Measurements from ENCODE around the gene VRK3. TPM values are rescaled to one million over a fixed set of nuclear protein-coding genes. Genes with fewer than 3 reads are reported as not detected.

VRK3 gene
- total RNA-seq, 1 experiment from 2014 or later, result 62.5 TPM

GRCh38 chr19:50024719-50025021, 502 bp downstream of the VRK3 start:
- Histone ChIP-seq H3F3A (ENCODE audit: insufficient read depth, low read depth) (no peaks in the 10 kb centered on the region; the same call in 1 of the 2 replicates), H3K36me3 (ENCODE audit: low read depth) (0 out of 2 replicates have a peak, but pooled peaks cover 4% of the 10 kb centered on the region), H3K4me3 (peak overlapping the region; percentile 63), H3K27ac (peak overlapping the region; percentile 27), H3K79me2 (ENCODE audit: low read depth) (peaks cover 79% of the 10 kb centered on the region), H4K20me1 (ENCODE audit: insufficient read depth) (peaks cover 17% of the 10 kb centered on the region), H3K4me2 (peak overlapping the region; percentile 88), H3K9me2 (ENCODE audit: insufficient read depth) (no peaks in the 10 kb centered on the region), H3K4me1 (replicated peaks; ENCODE audit: insufficient read depth) (peaks cover 27% of the 10 kb centered on the region), H2AFZ (peak overlapping the region; percentile 86), H3K27me3 (ENCODE audit: insufficient read depth, low read depth) (no peaks in the 10 kb centered on the region), H3K9me3 (ENCODE audit: insufficient read depth, low read depth) (no peaks in the 10 kb centered on the region)
- CTCF ChIA-PET, result no interaction called here
- TF ChIP-seq, protein P1, sequence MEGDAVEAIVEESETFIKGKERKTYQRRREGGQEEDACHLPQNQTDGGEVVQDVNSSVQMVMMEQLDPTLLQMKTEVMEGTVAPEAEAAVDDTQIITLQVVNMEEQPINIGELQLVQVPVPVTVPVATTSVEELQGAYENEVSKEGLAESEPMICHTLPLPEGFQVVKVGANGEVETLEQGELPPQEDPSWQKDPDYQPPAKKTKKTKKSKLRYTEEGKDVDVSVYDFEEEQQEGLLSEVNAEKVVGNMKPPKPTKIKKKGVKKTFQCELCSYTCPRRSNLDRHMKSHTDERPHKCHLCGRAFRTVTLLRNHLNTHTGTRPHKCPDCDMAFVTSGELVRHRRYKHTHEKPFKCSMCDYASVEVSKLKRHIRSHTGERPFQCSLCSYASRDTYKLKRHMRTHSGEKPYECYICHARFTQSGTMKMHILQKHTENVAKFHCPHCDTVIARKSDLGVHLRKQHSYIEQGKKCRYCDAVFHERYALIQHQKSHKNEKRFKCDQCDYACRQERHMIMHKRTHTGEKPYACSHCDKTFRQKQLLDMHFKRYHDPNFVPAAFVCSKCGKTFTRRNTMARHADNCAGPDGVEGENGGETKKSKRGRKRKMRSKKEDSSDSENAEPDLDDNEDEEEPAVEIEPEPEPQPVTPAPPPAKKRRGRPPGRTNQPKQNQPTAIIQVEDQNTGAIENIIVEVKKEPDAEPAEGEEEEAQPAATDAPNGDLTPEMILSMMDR (conservative IDR thresholded peaks at IDR 0.05), result no peak
- no peak for TF ChIP-seq EZH2 (IDR thresholded peaks at IDR 0.05; ENCODE audit: low read depth)
- no peak for DNase-seq
- BruUV-seq (replicated peaks), result no TSS peak
- POLR2A ChIA-PET (ENCODE audit: unreplicated experiment), result no interaction called here
- intact Hi-C loops (cut with micrococcal nuclease; ENCODE audit: unreplicated experiment), result loop anchor here (1.0 to 5.0 kb wide), 2 partner anchors 20 to 147 kb away; partner anchors contain the start of genes AKT1S1 and TBC1D17

DNA sequence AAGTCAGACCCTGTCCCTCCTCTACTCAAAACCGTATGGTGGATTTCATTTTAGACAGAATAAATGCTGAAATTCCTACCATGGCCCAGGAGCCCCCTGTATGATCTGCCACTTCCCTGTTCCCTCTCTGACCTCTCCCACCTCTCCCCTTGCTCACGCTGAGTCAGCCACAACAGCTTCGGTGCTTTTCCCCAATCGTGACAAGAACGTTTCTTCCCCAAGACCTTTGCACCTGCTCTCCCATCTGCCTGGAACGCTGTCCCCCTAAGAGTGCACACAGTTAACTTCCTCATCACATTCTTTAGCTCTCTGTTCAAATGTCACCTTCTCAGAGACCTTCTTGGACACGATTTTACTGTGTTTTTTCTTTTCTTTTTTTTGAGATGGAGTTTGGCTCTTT, 2.3 kb downstream of the VRK3 start:
- H3K27me3 ChIP-seq (ENCODE audit: insufficient read depth, low read depth), result no peaks in the 10 kb centered on the region
- no peak overlapping the region for H3K4me2 ChIP-seq
- H3K9me3 ChIP-seq (ENCODE audit: insufficient read depth, low read depth), result no peaks in the 10 kb centered on the region
- ChIA-PET POLR2A (ENCODE audit: unreplicated experiment) (no interaction called here), CTCF (no interaction called here)
- no peaks in the 10 kb centered on the region; the same call in 1 of the 2 replicates for H3F3A ChIP-seq (ENCODE audit: insufficient read depth, low read depth)
- no peak overlapping the region for H2AFZ ChIP-seq
- H3K4me1 ChIP-seq (replicated peaks; ENCODE audit: insufficient read depth), result peaks cover 27% of the 10 kb centered on the region
- intact Hi-C loops (cut with micrococcal nuclease; ENCODE audit: unreplicated experiment), result no loop called here
- H3K9me2 ChIP-seq (ENCODE audit: insufficient read depth), result no peaks in the 10 kb centered on the region
- BruUV-seq (replicated peaks), result no TSS peak
- peaks cover 12% of the 10 kb centered on the region for H4K20me1 ChIP-seq (ENCODE audit: insufficient read depth)
- DNase-seq, result no peak
- H3K36me3 ChIP-seq (ENCODE audit: low read depth), result peaks cover 7% of the 10 kb centered on the region; the same call in 1 of the 2 replicates
- H3K4me3 ChIP-seq, result no peak overlapping the region
- no peak overlapping the region for H3K27ac ChIP-seq
- TF ChIP-seq, protein P1 (conservative IDR thresholded peaks at IDR 0.05), result no peak
- H3K79me2 ChIP-seq (ENCODE audit: low read depth), result peaks cover 62% of the 10 kb centered on the region

DNA sequence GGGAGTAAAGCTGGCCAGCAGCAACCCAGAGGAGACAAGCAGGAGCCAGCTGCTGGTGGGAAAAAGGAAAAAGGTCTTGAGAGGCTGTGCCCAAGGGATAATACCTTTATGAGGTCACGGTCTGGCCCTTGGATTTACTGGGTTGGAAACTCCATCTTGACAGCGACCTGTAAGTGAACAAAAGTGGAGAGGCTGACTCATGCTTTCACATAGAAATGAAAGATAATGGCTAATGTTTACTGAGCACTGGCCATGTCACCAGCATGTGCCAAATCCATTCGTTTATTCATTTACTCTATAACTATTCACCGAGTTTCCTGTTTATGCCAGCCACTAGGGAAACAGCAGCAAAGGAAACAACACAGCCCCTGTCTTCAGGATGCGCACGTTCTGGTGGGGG, 4.7 kb downstream of the VRK3 start:
- intact Hi-C loops (cut with micrococcal nuclease; ENCODE audit: unreplicated experiment), result no loop called here
- peaks cover 42% of the 10 kb centered on the region for H3K79me2 ChIP-seq (ENCODE audit: low read depth)
- H3K4me3 ChIP-seq, result no peak overlapping the region
- no TSS peak for BruUV-seq (replicated peaks)
- no peak overlapping the region for H2AFZ ChIP-seq
- CTCF ChIA-PET, result no interaction called here
- peaks cover 12% of the 10 kb centered on the region for H4K20me1 ChIP-seq (ENCODE audit: insufficient read depth)
- H3K4me2 ChIP-seq, result no peak overlapping the region
- no peaks in the 10 kb centered on the region for H3K9me3 ChIP-seq (ENCODE audit: insufficient read depth, low read depth)
- POLR2A ChIA-PET (ENCODE audit: unreplicated experiment), result no interaction called here
- H3K4me1 ChIP-seq (replicated peaks; ENCODE audit: insufficient read depth), result peaks cover 11% of the 10 kb centered on the region
- TF ChIP-seq, protein P1 (conservative IDR thresholded peaks at IDR 0.05), result no peak
- TF ChIP-seq EZH2 (IDR thresholded peaks at IDR 0.05; ENCODE audit: low read depth), result no peak
- H3K27me3 ChIP-seq (ENCODE audit: insufficient read depth, low read depth), result no peaks in the 10 kb centered on the region
- H3F3A ChIP-seq (ENCODE audit: insufficient read depth, low read depth), result no peaks in the 10 kb centered on the region
- no peaks in the 10 kb centered on the region for H3K9me2 ChIP-seq (ENCODE audit: insufficient read depth)
- peaks cover 26% of the 10 kb centered on the region for H3K36me3 ChIP-seq (ENCODE audit: low read depth)
- no peak overlapping the region for H3K27ac ChIP-seq
- no peak for DNase-seq

All from PC-9 (cell line).